Body of pancreas (tissue), 4 donors: ENCODE data around the gene MED27.

Experiments used
- CTCF ChIP-seq, 7 experiments: fragments of 450-650 bp in 4 of 7; fragments of 200-600 bp in 3 of 7; sonication (generic) in 3 of 7; IDR thresholded peaks; one replicate each; pipeline ENCODE4 v1.5.1; 2016 to 2019; ENCODE audit warnings: antibody characterized with exemption in 7 of 7
- POLR2A ChIP-seq, 3 donors: fragments of 450-650 bp; IDR thresholded peaks; one replicate each; pipeline ENCODE4 v1.6.1; 2016; ENCODE audit warnings: antibody characterized with exemption in 3 of 3, mild to moderate bottlenecking in 2 of 3

DNA sequence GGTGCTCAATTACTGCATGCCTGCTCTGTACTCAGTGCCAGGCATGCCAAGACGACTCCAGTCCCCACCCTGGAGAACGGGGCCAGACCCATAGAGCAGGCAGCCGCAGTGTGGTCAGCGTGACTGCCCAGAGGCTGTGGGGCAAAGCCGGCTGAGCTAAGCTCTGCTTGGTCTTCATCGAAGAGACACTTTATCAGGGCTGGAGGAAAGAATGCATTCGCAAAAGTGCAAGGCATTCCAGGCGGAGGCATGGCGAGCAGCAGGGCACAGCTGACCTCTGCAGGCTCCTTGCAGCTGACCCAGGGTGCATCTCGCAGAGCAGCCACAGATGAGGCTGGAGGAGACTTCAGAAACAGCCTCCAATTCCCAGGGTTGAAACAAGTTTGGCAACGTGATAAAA lies 13.6 kb downstream of the MED27 start:
- TF ChIP-seq CTCF (IDR thresholded peaks at IDR 0.05) = no peak
- no peak for TF ChIP-seq POLR2A (IDR thresholded peaks at IDR 0.05)
